ENCODE measurements around the gene ERICH4. TPM values are rescaled to one million over a fixed set of nuclear protein-coding genes. Genes with fewer than 3 reads are reported as not detected.

Gene ERICH4
- total and polyA plus RNA-seq, 2 of the 8 experiments (the other 6 are each of a cell fraction or from before 2014, with no cell fraction given): not detected

DNA sequence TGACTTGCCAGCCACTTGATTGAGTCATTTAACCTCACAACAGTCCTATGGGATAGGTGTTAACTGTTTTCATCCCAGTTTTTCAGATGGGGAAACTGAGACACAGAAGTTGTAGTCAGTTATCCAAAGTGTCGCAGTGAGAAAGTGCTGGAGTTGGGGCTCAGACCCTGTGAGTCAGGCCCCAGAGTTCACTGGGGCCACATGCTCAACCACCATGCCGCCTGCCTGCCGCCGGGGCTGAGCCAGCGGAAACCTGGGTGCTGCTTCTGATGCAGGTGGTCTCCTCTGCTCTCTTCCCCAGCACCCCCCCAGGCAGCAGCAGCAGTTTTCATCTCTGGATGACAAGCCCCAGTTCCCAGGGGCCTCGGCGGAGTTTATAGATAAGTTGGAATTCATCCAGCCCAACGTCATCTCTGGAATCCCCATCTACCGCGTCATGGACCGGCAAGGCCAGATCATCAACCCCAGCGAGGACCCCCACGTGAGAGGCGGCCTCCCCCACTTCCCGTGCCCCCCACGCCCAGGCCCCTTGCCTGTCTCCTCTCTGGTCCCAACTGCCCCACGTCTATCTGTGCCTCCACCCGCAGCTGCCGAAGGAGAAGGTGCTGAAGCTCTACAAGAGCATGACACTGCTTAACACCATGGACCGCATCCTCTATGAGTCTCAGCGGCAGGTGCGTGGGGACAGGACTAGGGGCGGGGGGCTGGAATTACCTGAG lies 32.5 kb upstream of the ERICH4 start (continued):
- TF ChIP-seq MAFK (IDR thresholded peaks at IDR 0.05; ENCODE audit: low read depth, low read length): no peak
- TF ChIP-seq POLR2AphosphoS5 (IDR thresholded peaks at IDR 0.05; ENCODE audit: low read depth, low read length): no peak
- TF ChIP-seq ZNF274 (IDR thresholded peaks at IDR 0.05; ENCODE audit: borderline replicate concordance, extremely low read depth, low read length): no peak
